Measurements from ENCODE around the gene RAB15.

- no peak for TF ChIP-seq POLR2A (IDR thresholded peaks at IDR 0.05; ENCODE audit: low read depth, low read length)
- TF ChIP-seq CTCF (IDR thresholded peaks at IDR 0.05; ENCODE audit: extremely low read depth in 1 of 2, insufficient read depth in 1 of 2, low read depth in 1 of 2, low read length in 2 of 2) = no peak
- TF ChIP-seq POLR2AphosphoS5 (IDR thresholded peaks at IDR 0.05; ENCODE audit: insufficient read depth, low read depth, low read length) = no peak
Measured at GRCh38 chr14:64958743-64959142, 13.4 kb downstream of the RAB15 start.

All from endothelial cell of umbilical vein (primary cell).